ENCODE data around the gene FXYD4. TPM values are rescaled to one million over a fixed set of nuclear protein-coding genes. Genes with fewer than 3 reads are reported as not detected.
"Not testable (repeated sequence)": the region's sequence is repeated elsewhere in the genome, so short reads cannot be mapped to it uniquely, and the experiment has no call there.

FXYD4 gene
- total RNA-seq, 4 donors from 2014 or later = not detected

DNA sequence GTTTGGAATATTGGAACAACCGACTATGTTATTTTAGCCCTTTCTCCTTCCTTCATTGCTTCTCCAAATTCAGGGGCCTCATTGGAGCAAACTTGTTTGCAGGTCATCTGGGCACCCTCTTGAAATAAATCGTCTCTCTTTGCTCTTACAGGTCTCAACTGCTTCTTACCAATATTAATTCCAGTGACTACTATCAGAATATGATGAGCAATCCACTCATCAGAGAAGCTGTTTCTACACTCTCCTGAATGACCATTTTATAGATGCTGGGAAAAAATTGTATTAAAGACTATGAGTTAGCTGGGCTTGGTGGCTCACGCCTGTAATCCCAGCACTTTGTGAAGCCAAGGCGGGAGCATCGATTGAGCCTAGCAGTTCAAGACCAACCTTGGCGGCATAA is 50.1 kb downstream of the FXYD4 start:
- intact Hi-C loops (cut with DNase I) = no loop called here

DNA sequence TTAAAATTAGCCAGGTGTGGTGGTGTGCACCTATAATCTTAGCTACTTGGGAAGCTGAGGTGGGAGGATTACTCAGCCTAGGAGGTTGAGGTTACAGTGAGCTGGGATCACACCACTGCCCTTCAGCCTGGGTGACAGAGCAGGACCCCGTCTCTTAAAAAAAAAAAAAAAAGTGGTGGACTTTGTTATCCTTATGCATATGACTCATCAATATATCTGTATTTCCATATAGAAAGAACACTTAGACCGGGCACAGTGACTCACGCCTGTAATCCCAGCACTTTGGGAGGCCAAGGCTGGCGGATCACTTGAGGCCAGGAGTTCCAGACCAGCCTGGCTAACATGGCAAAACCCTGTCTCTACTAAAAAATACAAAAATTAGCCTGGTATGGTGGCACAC is 50.5 kb downstream of the FXYD4 start:
- H3K36me3 ChIP-seq; H3K9me3 ChIP-seq; DNase-seq; H3K4me3 ChIP-seq; intact Hi-C loops (cut with DNase I); H3K27me3 ChIP-seq: not testable (repeated sequence)
- WGBS, 2 donors = 58 to 75% methylated on average over 4 of the region's 4 CpGs
- Histone ChIP-seq H3K4me1 (peaks cover 0 to 35% (median 5%) of the 10 kb centered on the region in 3 donors), H3K27ac (peak overlapping the region; percentile 85 to 98 (median 92))

More for the DNA sequence above, 50.1 kb downstream of the FXYD4 start:
- no peaks in the 10 kb centered on the region for H3K27me3 ChIP-seq
- no peak for DNase-seq
- H3K27ac ChIP-seq = peak overlapping the region; percentile 85 to 98 (median 92)
- H3K4me3 ChIP-seq = peak overlapping the region in 2 of 4 donors; percentile 65 to 73
- H3K4me1 ChIP-seq = peaks cover 0 to 35% (median 5%) of the 10 kb centered on the region in 3 donors
- no peaks in the 10 kb centered on the region for H3K36me3 ChIP-seq
- WGBS, 2 donors = 76 to 83% methylated on average over 6 of the region's 6 CpGs
- no peak for TF ChIP-seq POLR2A (IDR thresholded peaks at IDR 0.05)
- TF ChIP-seq, protein P1, sequence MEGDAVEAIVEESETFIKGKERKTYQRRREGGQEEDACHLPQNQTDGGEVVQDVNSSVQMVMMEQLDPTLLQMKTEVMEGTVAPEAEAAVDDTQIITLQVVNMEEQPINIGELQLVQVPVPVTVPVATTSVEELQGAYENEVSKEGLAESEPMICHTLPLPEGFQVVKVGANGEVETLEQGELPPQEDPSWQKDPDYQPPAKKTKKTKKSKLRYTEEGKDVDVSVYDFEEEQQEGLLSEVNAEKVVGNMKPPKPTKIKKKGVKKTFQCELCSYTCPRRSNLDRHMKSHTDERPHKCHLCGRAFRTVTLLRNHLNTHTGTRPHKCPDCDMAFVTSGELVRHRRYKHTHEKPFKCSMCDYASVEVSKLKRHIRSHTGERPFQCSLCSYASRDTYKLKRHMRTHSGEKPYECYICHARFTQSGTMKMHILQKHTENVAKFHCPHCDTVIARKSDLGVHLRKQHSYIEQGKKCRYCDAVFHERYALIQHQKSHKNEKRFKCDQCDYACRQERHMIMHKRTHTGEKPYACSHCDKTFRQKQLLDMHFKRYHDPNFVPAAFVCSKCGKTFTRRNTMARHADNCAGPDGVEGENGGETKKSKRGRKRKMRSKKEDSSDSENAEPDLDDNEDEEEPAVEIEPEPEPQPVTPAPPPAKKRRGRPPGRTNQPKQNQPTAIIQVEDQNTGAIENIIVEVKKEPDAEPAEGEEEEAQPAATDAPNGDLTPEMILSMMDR (IDR thresholded peaks at IDR 0.05) = no peak
- no peaks in the 10 kb centered on the region for H3K9me3 ChIP-seq

DNA sequence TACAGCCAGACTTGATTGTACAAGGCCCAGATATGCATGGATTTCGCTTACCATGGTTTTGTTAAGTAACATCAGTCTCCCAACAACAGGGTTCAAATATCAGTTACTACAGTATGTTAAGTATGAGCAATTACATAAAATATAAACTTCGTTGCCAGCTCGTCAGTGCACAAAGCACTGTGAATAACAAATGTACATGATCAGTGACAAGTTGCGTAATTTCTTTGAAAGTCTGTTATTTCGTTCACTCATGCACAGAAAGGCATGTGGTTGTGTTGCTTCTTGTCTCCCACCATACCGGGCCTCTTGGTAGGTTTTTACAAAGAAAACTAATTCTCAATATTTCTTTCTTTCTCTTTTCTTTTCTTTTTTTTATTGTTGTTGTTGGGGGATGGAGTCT is 53.0 kb downstream of the FXYD4 start:
- no peak for DNase-seq
- Histone ChIP-seq H3K27ac (no peak overlapping the region), H3K4me3 (no peak overlapping the region), H3K4me1 (peaks cover 0 to 23% (median 5%) of the 10 kb centered on the region in 3 donors), H3K27me3 (no peaks in the 10 kb centered on the region), H3K9me3 (no peaks in the 10 kb centered on the region), H3K36me3 (no peaks in the 10 kb centered on the region)
- WGBS, 2 donors = 50 to 67% methylated on average over 6 of the region's 6 CpGs
- TF ChIP-seq, protein P1 (IDR thresholded peaks at IDR 0.05) = no peak
- TF ChIP-seq POLR2A (IDR thresholded peaks at IDR 0.05) = no peak
- intact Hi-C loops (cut with DNase I) = no loop called here

Small RNA genes lying within 50 kb of the gene (small RNA-seq; reads per million reads assigned to genes)
- gene RNU6ATAC11P (0 reads per million in 4 donors), gene SNORD3J (0 to 0.15 (median 0) reads per million in 4 donors)

Other genes starting within 250 kb of the FXYD4 start
- gene CSGALNACT2, start 233.2 kb upstream of the FXYD4 start, total RNA-seq = 10 to 100 TPM in 1 of 4 donors, 1 to 10 TPM in 3; 2.8 to 18.5 (median 6.8) TPM
- 1 to 10 TPM in 3 of 4 donors, under 1 TPM in 1; 0.83 to 3.1 (median 2.7) TPM for gene RASGEF1A, start 104.6 kb upstream of the FXYD4 start, total RNA-seq
- gene HNRNPF, start 37.5 kb downstream of the FXYD4 start, total RNA-seq = 100 to 1,000 TPM; 154 to 229 (median 189) TPM
- 1 to 10 TPM; 1.7 to 4.6 (median 4.2) TPM for gene ZNF487, start 65.5 kb downstream of the FXYD4 start, total RNA-seq
- gene ZNF239, start 203.0 kb downstream of the FXYD4 start, total RNA-seq = 1 to 10 TPM in 2 of 4 donors, under 1 TPM in 2; 0.11 to 2.8 (median 1.2) TPM
- gene ZNF485, start 234.8 kb downstream of the FXYD4 start, total RNA-seq = 10 to 100 TPM in 1 of 4 donors, 1 to 10 TPM in 3; 1.1 to 10.9 (median 5.0) TPM